HFFc6 (cell line): ENCODE results near the gene GABBR2. TPM values are rescaled to one million over a fixed set of nuclear protein-coding genes. Genes with fewer than 3 reads are reported as not detected.

ENCODE experiments used
- DNase-seq: peaks from one replicate; pipeline ENCODE4 v3.0.0-alpha.2; 2018
- H3K27ac Mint-ChIP-seq: 2 replicates; pipeline ENCODE4 v1.8.0; 2020; ENCODE audit warnings: mild to moderate bottlenecking, mixed read lengths
- H3K27me3 Mint-ChIP-seq: 2 replicates; pipeline ENCODE4 v1.8.0; 2021; ENCODE audit warnings: mild to moderate bottlenecking, moderate library complexity, mixed read lengths; ENCODE audit not compliant: insufficient read depth
- H3K36me3 Mint-ChIP-seq: 2 replicates; pipeline ENCODE4 v1.8.0; 2021; ENCODE audit warnings: low read depth, mixed read lengths
- H3K4me1 Mint-ChIP-seq: 2 replicates; pipeline ENCODE4 v1.8.0; 2020; ENCODE audit warnings: low read depth, mixed read lengths
- H3K4me3 Mint-ChIP-seq: 2 replicates; pipeline ENCODE4 v1.8.0; 2020; ENCODE audit warnings: mild to moderate bottlenecking, moderate library complexity, mixed read lengths
- H3K9me3 Mint-ChIP-seq: 2 replicates; pipeline ENCODE4 v1.8.0; 2020; ENCODE audit warnings: mild to moderate bottlenecking, mixed read lengths
- total RNA-seq, 6 experiments: library from RNA; stranded (reverse); fragmentation: NEBNext Ultra II Directional; extraction: Animal tissue kit (Norgen Biotek cat#: 25700); gene quantifications; 2 replicates in 1 of 6; 3 replicates in 5 of 6; pipeline ENCODE4 v1.2.3, GENCODE V29; 2021
- TF ChIP-seq, protein P1 (sequence below): fragments of 200-600 bp; sonication (generic); IDR thresholded peaks from 2 replicates; pipeline ENCODE4 v1.5.0; 2021; ENCODE audit warnings: antibody characterized with exemption, mild to moderate bottlenecking

GABBR2 gene
- total RNA-seq, 6 experiments from 2014 or later, result 3.1 to 9.3 (median 7.6) TPM

- Mint-ChIP-seq H3K36me3 (peaks cover 3% of the 10 kb centered on the region), H3K27ac (no peak overlapping the region), H3K27me3 (peaks cover 1% of the 10 kb centered on the region; the same call in 1 of the 2 replicates), H3K9me3 (peaks cover 6% of the 10 kb centered on the region), H3K4me3 (no peak overlapping the region), H3K4me1 (peaks cover 37% of the 10 kb centered on the region)
- DNase-seq, result no peak
- TF ChIP-seq, protein P1, sequence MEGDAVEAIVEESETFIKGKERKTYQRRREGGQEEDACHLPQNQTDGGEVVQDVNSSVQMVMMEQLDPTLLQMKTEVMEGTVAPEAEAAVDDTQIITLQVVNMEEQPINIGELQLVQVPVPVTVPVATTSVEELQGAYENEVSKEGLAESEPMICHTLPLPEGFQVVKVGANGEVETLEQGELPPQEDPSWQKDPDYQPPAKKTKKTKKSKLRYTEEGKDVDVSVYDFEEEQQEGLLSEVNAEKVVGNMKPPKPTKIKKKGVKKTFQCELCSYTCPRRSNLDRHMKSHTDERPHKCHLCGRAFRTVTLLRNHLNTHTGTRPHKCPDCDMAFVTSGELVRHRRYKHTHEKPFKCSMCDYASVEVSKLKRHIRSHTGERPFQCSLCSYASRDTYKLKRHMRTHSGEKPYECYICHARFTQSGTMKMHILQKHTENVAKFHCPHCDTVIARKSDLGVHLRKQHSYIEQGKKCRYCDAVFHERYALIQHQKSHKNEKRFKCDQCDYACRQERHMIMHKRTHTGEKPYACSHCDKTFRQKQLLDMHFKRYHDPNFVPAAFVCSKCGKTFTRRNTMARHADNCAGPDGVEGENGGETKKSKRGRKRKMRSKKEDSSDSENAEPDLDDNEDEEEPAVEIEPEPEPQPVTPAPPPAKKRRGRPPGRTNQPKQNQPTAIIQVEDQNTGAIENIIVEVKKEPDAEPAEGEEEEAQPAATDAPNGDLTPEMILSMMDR, result no peak
These were observed 348.5 kb downstream of the GABBR2 start for GRCh38 chr9:98360176-98360708.

GRCh38 chr9:98359569-98359968 lies 349.2 kb downstream of the GABBR2 start:
- Mint-ChIP-seq H3K4me1 (peaks cover 37% of the 10 kb centered on the region), H3K27me3 (peaks cover 1% of the 10 kb centered on the region; the same call in 1 of the 2 replicates), H3K9me3 (no peaks in the 10 kb centered on the region), H3K4me3 (no peak overlapping the region), H3K27ac (no peak overlapping the region), H3K36me3 (no peaks in the 10 kb centered on the region)
- TF ChIP-seq, protein P1, result no peak
- DNase-seq, result no peak

DNA sequence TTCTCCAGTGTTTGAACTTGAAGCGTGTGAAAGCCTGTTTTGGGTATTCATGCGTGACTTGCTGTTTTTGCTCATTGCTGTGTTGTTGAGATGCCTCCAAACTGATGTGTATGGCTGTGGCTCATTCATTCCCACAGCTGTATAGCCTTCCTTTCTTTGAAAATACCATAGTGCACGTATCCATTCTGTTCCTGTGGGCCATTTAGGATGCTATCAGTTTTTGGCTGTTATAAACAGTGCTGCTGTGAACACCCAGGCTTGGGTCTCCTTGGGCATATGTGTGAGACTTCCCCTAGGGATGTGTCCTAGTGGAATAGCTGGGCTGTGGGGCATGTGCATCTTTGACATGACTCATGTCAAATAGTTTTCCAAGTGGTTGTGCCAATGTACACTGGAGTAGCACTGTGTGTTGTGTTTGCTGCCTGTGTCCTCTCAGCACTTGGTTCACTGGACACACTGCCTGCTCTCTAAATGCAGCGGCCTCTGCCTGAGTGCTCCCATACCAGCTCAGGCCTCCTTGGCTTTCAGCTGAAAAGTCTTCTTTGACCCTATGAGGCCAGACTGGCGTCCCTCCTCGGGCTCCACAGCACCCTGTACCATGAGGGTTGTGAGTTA lies 350.7 kb downstream of the GABBR2 start:
- no peaks in the 10 kb centered on the region for H3K36me3 Mint-ChIP-seq
- H3K27me3 Mint-ChIP-seq, result peaks cover 1% of the 10 kb centered on the region; the same call in 1 of the 2 replicates
- peak; percentile 69 for DNase-seq
- peaks cover 32% of the 10 kb centered on the region for H3K4me1 Mint-ChIP-seq
- peak overlapping the region; percentile 67 for H3K27ac Mint-ChIP-seq
- H3K9me3 Mint-ChIP-seq, result no peaks in the 10 kb centered on the region
- H3K4me3 Mint-ChIP-seq, result no peak overlapping the region; the same call in 1 of the 2 replicates
- TF ChIP-seq, protein P1, result no peak

- Mint-ChIP-seq H3K4me3 (peak overlapping the region; percentile 8; the same call in 1 of the 2 replicates), H3K36me3 (peaks cover under 1% of the 10 kb centered on the region; the same call in 1 of the 2 replicates), H3K27me3 (peaks cover 1% of the 10 kb centered on the region; the same call in 1 of the 2 replicates), H3K27ac (peak overlapping the region; percentile 67), H3K4me1 (peaks cover 32% of the 10 kb centered on the region), H3K9me3 (peaks cover under 1% of the 10 kb centered on the region; the same call in 1 of the 2 replicates)
- peak; percentile 32 for DNase-seq
- TF ChIP-seq, protein P1, result no peak
These were observed 351.6 kb downstream of the GABBR2 start for GRCh38 chr9:98356953-98357690.

GRCh38 chr9:98356326-98356725 lies 352.4 kb downstream of the GABBR2 start:
- Mint-ChIP-seq H3K4me3 (no peak overlapping the region; the same call in 1 of the 2 replicates), H3K27me3 (peaks cover 1% of the 10 kb centered on the region; the same call in 1 of the 2 replicates), H3K36me3 (peaks cover 8% of the 10 kb centered on the region), H3K9me3 (peaks cover 9% of the 10 kb centered on the region), H3K4me1 (peaks cover 35% of the 10 kb centered on the region), H3K27ac (peak overlapping the region; percentile 67; the same call in 1 of the 2 replicates)
- TF ChIP-seq, protein P1, result no peak
- DNase-seq, result no peak
